Left kidney (tissue), 8 donors: ENCODE data around the gene CDC25B. TPM values are rescaled to one million over a fixed set of nuclear protein-coding genes. Genes with fewer than 3 reads are reported as not detected.

Source experiments
- DNase-seq: peaks from one replicate; pipeline ENCODE4 v3.0.0-alpha.2; 2013
- long read RNA-seq, 8 donors: transcript quantifications; one replicate each; lab custom pipeline, GENCODE V29; 2026
- polyA plus RNA-seq: library from polyadenylated mRNA; unstranded; fragments of 120-200 nt; gene quantifications from one replicate; pipeline ENCODE4 v1.2.1, GENCODE V29; 2013; ENCODE audit not compliant: insufficient read length

Gene CDC25B
- 41.7 TPM for polyA plus RNA-seq
- long read RNA-seq, donor 1, partial matches to known transcripts = 14 of 19 reads
- long read RNA-seq, donor 1, other reads (novel, unspliced or antisense) = 0 of 19 reads
- long read RNA-seq, donor 2, transcript CDC25B-201 (16 exons, 3,597 nt) = major isoform, 7 of 9 reads
- long read RNA-seq, donor 2, partial matches to known transcripts = 0 of 9 reads
- long read RNA-seq, donor 2, other reads (novel, unspliced or antisense) = 0 of 9 reads
- long read RNA-seq, donor 3, partial matches to known transcripts = 0 of 3 reads
- long read RNA-seq, donor 3, other reads (novel, unspliced or antisense) = 0 of 3 reads
- long read RNA-seq, donor 4 = 0 reads
- long read RNA-seq, donor 5, transcript CDC25B-201 (16 exons, 3,597 nt) = major isoform, 6 of 6 reads
- long read RNA-seq, donor 5, partial matches to known transcripts = 0 of 6 reads
- long read RNA-seq, donor 5, other reads (novel, unspliced or antisense) = 0 of 6 reads
- long read RNA-seq, donor 6, partial matches to known transcripts = 5 of 8 reads
- long read RNA-seq, donor 6, other reads (novel, unspliced or antisense) = 0 of 8 reads
- long read RNA-seq, donor 7, partial matches to known transcripts = 0 of 5 reads
- long read RNA-seq, donor 7, other reads (novel, unspliced or antisense) = 0 of 5 reads
- long read RNA-seq, donor 8, partial matches to known transcripts = 11 of 13 reads
- long read RNA-seq, donor 8, other reads (novel, unspliced or antisense) = 0 of 13 reads

DNA sequence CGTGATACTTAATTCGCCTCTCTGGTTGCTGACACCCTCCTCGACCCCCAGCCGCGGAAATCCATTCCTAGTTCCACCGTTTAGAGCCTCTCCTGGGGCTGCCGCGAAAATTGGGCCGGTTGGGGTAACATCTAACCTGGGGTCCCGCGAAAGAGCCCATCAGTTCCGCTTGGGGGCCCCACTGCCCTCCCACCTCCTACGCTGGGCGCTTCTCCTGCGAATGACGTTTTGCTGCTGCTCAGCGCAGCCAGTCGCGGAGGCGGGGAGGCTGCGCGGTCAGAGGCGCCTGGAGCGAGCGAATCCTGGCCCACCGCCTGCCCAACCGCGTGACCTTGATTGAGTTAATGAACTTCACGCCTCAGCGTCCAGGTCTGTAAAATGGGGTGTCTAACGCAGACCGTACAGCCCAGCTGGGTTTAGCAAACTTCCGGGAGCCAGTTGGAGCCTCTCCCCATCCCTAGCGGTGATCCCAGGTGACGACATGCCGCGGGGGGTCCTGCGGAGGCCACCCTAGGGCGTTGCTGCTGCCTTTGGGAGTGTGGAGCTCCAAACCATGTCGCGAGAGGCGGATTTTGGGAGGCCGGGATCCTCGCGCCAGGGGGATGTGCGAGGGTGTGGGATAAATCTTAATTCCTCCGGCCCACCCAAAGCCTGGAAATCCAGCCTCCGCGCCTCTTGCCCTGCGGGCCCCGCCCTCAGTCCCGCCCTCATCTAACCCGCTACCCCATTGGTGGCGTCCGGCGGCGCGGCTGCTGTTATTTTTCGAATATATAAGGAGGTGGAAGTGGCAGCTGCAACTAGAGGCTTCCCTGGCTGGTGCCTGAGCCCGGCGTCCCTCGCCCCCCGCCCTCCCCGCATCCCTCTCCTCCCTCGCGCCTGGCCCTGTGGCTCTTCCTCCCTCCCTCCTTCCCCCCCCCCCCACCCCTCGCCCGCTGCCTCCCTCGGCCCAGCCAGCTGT lies at the start of gene CDC25B:
Gene CDC25B, plus strand, starts transcription at position 800 of the 958 bp plus-strand sequence. CDS start 222 bp downstream, outside the sequence.
- peak; percentile 92 for DNase-seq

GRCh38 chr20:3747471-3747870 lies 48.6 kb upstream of the CDC25B start:
- no peak for DNase-seq

DNA sequence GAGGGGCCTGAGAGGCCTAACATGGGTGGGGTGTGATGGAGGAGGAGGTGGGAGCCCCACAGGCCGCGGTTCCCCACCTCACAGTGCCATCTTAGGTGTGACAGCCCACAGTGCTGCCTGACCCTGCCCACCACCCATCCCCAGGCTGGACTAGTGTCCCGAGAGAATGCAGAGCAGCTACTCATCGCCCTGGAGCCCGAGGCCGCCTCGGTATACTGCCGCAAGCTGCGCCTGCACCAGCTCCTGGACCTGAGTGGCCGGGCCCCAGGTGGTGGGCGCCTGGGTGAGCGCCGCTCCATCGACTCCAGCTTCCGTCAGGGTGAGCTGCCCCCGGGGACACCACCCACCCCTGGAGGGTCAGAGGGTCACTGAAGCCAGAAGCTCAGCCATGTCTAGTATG lies 48.0 kb upstream of the CDC25B start:
- no peak for DNase-seq

GRCh38 chr20:3749087-3749688 lies 46.9 kb upstream of the CDC25B start:
- no peak for DNase-seq

DNA sequence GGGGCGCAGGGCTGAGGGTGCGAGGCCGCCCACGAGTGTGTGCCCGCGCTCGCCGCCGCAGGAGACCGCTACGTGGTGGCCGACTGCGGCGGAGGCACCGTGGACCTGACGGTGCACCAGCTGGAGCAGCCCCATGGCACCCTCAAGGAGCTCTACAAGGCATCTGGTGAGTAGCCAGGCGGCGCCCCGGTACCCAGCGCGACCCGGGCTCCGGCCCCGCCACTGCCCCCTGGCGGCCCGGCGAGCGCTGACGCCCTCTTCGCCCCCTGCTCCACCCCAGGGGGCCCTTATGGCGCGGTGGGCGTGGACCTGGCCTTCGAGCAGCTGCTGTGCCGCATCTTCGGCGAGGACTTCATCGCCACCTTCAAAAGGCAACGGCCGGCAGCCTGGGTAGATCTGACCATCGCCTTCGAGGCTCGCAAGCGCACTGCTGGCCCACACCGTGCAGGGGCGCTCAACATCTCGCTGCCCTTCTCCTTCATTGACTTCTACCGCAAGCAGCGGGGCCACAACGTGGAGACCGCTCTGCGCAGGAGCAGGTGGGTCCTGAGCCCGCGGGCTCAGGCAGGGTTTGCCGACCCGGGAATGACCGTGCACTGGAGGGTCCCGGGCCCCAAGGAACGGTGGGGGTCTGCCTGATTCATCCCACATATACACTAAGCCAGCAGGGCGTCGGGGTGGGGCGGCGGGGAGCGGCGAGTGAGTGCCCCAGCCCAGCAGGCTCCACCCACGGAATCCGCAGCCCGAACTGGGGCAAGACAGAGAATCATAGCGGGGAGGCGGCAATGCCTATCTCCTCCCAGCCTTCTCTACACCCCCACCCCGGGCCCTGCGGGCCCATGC lies 46.2 kb upstream of the CDC25B start:
- no peak for DNase-seq

GRCh38 chr20:3751305-3751674 lies 44.8 kb upstream of the CDC25B start:
- no peak for DNase-seq

GRCh38 chr20:3751675-3752385 lies 44.3 kb upstream of the CDC25B start:
- DNase-seq = no peak

- no peak for DNase-seq
Observed at GRCh38 chr20:3752386-3752759, 43.7 kb upstream of the CDC25B start.

- no peak for DNase-seq
Observed at GRCh38 chr20:3753098-3753497, 43.0 kb upstream of the CDC25B start.

DNA sequence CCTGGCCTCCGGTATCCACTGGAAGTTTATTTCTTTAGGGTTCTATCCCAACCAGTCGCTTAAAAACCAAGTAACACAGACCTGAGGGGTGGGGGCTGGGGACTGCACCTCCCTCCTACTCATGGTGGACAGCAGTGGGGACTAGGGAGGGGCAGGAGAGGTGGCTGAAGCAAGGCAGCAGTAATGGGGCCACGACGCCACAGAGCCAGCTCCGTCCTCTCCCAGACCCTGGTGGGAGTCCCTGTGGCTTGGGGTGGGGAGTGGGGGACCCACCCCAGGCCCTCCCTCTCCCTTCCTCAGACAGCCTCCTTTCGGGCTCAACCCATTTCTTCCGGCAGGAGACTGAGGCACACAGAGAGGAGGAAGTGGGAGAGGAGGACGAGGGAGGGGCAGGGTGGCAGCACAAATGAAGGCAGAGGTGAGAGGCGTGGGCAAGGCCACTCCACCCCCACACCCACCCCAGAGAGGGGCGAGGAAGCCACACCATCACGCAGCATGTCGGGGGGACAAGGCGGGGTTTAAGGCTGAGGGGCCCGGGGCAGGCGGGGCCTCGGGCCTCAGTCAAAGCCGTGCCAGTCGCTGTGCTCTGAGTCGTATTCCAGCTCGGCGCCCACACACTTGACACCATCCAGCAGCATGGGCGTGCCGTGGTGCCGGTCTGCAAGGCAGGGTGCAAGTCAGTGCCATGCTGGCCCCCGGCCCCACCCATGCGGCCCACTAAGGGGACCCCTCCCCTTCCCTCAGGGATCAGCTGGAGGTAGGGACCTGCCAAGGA lies 42.4 kb upstream of the CDC25B start:
- DNase-seq = no peak

- no peak for DNase-seq
Observed at GRCh38 chr20:3754276-3754630, 41.9 kb upstream of the CDC25B start.

DNA sequence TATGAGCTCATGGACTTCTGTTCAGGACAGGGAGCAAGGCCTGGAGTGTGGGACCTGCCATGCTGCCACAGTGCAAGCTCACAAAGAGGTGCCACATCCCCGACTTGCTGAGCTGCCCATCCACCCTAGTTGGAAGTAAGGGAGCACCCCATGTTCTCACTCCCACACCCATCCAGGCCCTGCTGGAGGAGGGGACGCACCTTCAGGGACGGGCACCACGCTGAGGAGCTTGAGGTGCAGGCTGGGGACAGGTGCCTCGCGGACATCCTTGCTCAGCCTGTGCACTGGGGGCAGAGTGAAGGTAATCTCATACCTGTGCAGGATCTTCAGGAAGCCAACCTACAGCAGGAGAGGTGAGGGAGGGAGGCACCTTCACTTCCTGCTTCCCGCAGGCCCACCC lies 40.8 kb upstream of the CDC25B start:
- DNase-seq = no peak

DNA sequence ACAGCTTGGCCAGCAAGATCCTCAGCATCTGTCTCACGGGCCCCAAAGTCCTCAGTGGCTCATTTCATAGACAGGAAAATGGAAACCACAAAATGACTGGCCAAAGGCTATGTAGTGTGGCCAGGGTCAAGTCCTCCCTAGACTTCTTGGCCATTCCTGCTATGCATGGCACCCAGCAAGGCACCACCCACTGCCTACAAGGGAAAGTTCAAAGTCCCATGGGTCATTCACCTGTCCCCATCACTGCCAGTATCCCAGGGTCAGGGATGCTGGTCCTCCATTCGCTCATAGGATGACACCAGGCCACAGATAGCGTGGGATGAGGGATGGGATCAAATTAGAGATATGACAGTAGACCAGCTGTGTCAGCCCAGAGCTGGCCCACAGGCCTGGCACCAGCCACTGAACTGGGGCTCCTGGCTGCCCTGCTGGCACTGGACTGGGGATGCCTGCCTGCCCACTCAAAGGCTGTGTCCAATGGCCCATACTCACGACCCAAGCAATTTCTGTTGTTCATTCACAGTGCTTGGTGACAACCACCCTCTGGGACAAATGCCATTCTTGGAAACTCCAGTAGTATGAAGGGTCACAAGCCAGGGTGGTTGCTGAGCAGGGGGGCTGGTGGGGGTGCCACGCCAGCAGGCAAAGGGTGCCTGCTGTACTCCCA lies 40.2 kb upstream of the CDC25B start:
- no peak for DNase-seq

DNA sequence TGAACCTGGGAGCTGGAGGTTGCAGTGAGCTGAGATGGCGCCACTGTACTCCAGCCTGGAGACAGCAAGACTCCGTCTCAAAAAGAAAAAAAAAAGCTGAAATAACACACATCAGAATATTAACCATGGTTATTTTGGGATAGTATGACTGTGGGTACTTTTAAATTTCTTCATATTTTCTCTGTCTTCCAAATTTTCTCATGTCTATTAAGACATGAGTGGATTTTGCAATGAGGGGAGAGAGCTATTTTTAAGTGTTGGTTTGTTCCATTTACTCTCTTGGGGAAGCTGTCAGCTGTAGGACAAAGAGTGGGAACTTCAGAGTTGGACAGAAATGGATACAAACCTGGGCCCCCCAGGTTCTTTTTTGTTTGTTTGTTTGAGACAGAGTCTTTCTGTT lies 38.8 kb upstream of the CDC25B start:
- no peak for DNase-seq

DNA sequence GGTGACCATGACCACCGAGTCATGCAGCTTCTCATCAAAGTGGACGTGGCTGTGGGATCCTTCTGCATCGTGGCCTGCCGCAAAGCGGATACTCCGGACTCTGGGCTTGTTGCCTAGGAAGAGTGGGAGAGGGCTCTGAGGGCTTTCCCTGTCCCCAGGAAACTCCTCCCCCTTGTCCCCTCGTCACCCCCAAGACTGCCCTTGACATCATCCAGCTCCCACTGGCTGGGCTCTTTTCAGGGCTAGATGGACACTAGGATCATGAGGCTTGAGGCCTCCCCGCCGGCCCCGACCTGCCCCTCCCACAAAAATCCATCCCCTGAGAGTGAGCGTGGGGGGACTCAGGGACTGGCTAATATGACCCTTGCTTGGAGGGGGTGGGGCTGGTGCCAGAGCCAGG lies 37.5 kb upstream of the CDC25B start:
- no peak for DNase-seq

GRCh38 chr20:3759316-3759823 lies 36.7 kb upstream of the CDC25B start:
- no peak for DNase-seq

DNA sequence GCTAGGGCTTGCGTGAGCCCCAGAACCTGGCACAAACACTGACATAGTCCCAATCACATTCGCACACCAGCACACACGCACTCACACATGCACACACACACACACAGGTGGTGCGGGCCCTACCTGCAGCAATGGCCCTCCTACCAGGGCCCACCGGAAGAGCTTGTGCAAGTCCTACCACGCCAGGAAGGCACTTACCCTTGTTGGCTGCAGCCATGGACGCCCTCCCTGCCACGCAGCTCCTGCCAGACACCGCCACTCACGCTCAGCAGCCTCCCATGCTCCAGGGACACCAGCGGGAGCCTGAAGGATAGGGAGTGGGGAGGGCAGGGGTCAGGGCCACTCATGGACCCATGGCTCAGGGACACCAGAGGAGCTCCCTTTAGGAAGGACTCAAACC lies 36.2 kb upstream of the CDC25B start:
- DNase-seq = no peak

DNA sequence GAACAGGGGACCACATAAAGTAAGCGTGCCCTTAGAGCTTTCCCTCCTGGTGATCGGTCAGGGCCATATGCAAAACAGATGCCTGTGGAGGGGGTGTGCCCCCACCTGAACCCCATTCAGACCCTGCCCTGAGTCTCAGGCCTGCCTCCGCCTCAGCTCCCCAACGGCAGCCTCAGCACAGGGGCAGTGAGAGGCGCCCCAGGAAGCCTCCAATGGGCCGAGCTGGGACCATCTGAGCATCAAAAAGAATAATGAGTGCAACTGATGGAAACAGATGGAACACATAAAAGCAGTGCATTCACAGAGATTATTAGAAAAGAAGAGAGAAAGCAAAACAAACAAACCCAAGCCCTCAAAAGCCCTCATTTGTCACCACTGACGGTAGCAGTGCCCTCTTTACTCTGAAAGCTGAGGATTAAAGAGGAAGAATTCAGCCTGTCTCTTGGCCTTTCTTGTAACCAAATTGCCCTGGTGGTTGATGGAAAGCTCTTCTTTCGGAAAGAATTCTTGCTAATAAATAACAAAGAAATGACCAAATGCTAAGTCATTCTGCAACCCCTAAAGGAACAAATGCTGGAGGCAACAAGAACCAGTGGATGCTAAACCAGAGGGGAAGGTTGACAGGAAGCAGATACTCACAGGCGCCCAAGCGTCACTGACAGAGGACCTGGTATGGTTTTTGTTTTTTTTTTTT lies 35.3 kb upstream of the CDC25B start:
- no peak for DNase-seq
